ENCODE measurements around the gene UBE2O.

UBE2O gene

GRCh38 chr17:76437467-76438402 is 15.2 kb downstream of the UBE2O start:
- FAIRE-seq = no peak

- no peak for FAIRE-seq
Measured at GRCh38 chr17:76435751-76436150, 17.2 kb downstream of the UBE2O start.

- no peak for FAIRE-seq
Measured at GRCh38 chr17:76434870-76435269, 18.1 kb downstream of the UBE2O start.

- FAIRE-seq = no peak
Measured at GRCh38 chr17:76433693-76434092, 19.3 kb downstream of the UBE2O start.

GRCh38 chr17:76432712-76433336 is 20.1 kb downstream of the UBE2O start:
- FAIRE-seq = no peak

GRCh38 chr17:76432004-76432403 is 20.9 kb downstream of the UBE2O start:
- FAIRE-seq = no peak

GRCh38 chr17:76431509-76431908 is 21.4 kb downstream of the UBE2O start:
- FAIRE-seq = no peak

- no peak for FAIRE-seq
Measured at GRCh38 chr17:76428511-76428910, 24.4 kb downstream of the UBE2O start.

GRCh38 chr17:76427501-76428231 is 25.3 kb downstream of the UBE2O start:
- no peak for FAIRE-seq

- FAIRE-seq = no peak
Measured at GRCh38 chr17:76426853-76427252, 26.1 kb downstream of the UBE2O start.

- no peak for FAIRE-seq
Measured at GRCh38 chr17:76422860-76423259, 30.1 kb downstream of the UBE2O start.

GRCh38 chr17:76422406-76422805 is 30.5 kb downstream of the UBE2O start:
- FAIRE-seq = no peak

GRCh38 chr17:76421044-76421407 is 31.9 kb downstream of the UBE2O start:
- no peak for FAIRE-seq

GRCh38 chr17:76420356-76421043 is 32.5 kb downstream of the UBE2O start:
- no peak for FAIRE-seq

- FAIRE-seq = no peak
Measured at GRCh38 chr17:76419576-76420260, 33.2 kb downstream of the UBE2O start.

- FAIRE-seq = no peak
Measured at GRCh38 chr17:76417499-76418143, 35.3 kb downstream of the UBE2O start.

- no peak for FAIRE-seq
Measured at GRCh38 chr17:76416899-76417298, 36.1 kb downstream of the UBE2O start.

- no peak for FAIRE-seq
Measured at GRCh38 chr17:76416457-76416856, 36.5 kb downstream of the UBE2O start.

- FAIRE-seq = no peak
Measured at GRCh38 chr17:76415786-76416185, 37.2 kb downstream of the UBE2O start.

GRCh38 chr17:76414334-76415295 is 38.3 kb downstream of the UBE2O start:
- FAIRE-seq = no peak

GRCh38 chr17:76411247-76411646 is 41.7 kb downstream of the UBE2O start:
- FAIRE-seq = no peak

Data from TTC549 (cell line).